Thyroid gland (tissue), 4 donors: ENCODE measurements around the gene TSPAN4. TPM values are rescaled to one million over a fixed set of nuclear protein-coding genes. Genes with fewer than 3 reads are reported as not detected.

Source experiments
- DNase-seq, 2 donors: peaks; one replicate each; pipeline ENCODE4 v3.0.0-alpha.2; 2019
- H3K27ac ChIP-seq, 3 donors: fragments of 200-600 bp; sonication (generic); 1 replicate in 2 of 3; 2 replicates in 1 of 3; pipeline ENCODE4 v1.5.1; 2016 to 2019; ENCODE audit warnings: mild to moderate bottlenecking in 1 of 3, moderate library complexity in 1 of 3
- H3K27me3 ChIP-seq: fragments of 200-600 bp; sonication (generic); one replicate; pipeline ENCODE4 v1.5.1; 2019
- H3K36me3 ChIP-seq, 2 donors: fragments of 200-600 bp; sonication (generic); one replicate each; pipeline ENCODE4 v1.5.1; 2016 to 2019
- H3K4me1 ChIP-seq, 2 donors: fragments of 200-600 bp; sonication (generic); one replicate each; pipeline ENCODE4 v1.5.1; 2017 to 2019
- H3K4me3 ChIP-seq, 3 donors: fragments of 200-600 bp; sonication (generic); replicated peaks in 1 of 3; 1 replicate in 2 of 3; 2 replicates in 1 of 3; pipeline ENCODE4 v1.5.1; 2016; ENCODE audit warnings: mild to moderate bottlenecking in 1 of 3
- H3K9me3 ChIP-seq: fragments of 200-600 bp; sonication (generic); one replicate; pipeline ENCODE4 v1.5.1; 2017
- CTCF ChIP-seq, 6 experiments: fragments of 200-600 bp in 3 of 6; fragments of 450-650 bp in 3 of 6; sonication (generic) in 3 of 6; IDR thresholded peaks; one replicate each; pipeline ENCODE4 v1.5.1; 2016 to 2019; ENCODE audit warnings: antibody characterized with exemption in 6 of 6, mild to moderate bottlenecking in 2 of 6, inconsistent platforms in 1 of 6, moderate library complexity in 1 of 6
- POLR2A ChIP-seq, 2 donors: fragments of 450-650 bp; IDR thresholded peaks; one replicate each; pipeline ENCODE4 v1.6.1; 2017; ENCODE audit warnings: antibody characterized with exemption in 2 of 2, mild to moderate bottlenecking in 2 of 2, moderate library complexity in 1 of 2
- WGBS, 2 donors: methylation state at CpG; one replicate each; pipeline ENCODE4 v1.1.5; 2017; 5-methylcytosine and 5-hydroxymethylcytosine counted together
- intact Hi-C: fragments of 100-400 bp; cut with DNase I; formaldehyde crosslinking; loops from one replicate; pipeline ENCODE4 v1.15.1; 2023
- total RNA-seq, 4 donors: library from RNA; depleted of rRNA; stranded (reverse); fragments of >200 nt; gene quantifications; one replicate each; pipeline ENCODE4 v1.2.3, GENCODE V29; 2016

Gene TSPAN4
- total RNA-seq, 4 donors from 2014 or later, result 86.1 to 127 (median 107) TPM

GRCh38 chr11:909406-909805, 66.8 kb downstream of the TSPAN4 start:
- peaks cover 2% of the 10 kb centered on the region in 2 donors for H3K36me3 ChIP-seq
- DNase-seq, result no peak
- H3K4me3 ChIP-seq, result peak overlapping the region in 1 of 3 donors; percentile 89
- TF ChIP-seq POLR2A (IDR thresholded peaks at IDR 0.05) (no peak), CTCF (IDR thresholded peaks at IDR 0.05) (no peak)
- intact Hi-C loops, result no loop called here
- H3K27me3 ChIP-seq, result no peaks in the 10 kb centered on the region
- no peaks in the 10 kb centered on the region for H3K9me3 ChIP-seq
- H3K27ac ChIP-seq, result no peak overlapping the region
- peaks cover 13 to 16% of the 10 kb centered on the region in 2 donors for H3K4me1 ChIP-seq
- 85 to 88% methylated on average over 11 of the region's 11 CpGs for WGBS, 2 donors

DNA sequence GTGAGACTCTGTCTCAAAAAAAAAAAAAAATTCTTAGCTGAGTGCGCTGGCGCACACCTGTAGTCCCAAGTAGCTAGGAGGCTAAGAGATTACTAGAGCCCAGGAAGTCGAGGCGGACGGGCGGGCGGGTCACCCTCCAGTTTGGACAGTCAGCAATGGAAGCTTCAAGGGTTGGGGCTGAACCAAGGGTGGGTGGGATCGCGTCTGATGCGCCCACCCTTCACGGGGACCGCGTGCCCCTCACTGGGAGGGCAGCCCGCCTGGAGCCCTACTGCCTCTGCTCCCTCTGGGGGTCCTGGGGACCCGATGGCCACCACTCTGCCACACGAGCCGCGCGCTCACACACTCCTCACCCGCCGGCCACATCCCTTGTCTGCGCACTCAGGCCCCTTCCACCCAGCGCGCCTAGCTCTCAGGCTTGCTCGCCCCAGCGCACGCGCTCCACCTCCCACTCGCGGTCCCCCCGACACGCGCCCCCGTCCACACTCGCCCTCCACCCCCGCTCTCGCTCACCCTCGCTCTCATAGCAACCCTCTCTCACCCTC, 67.5 kb downstream of the TSPAN4 start:
- no peaks in the 10 kb centered on the region for H3K27me3 ChIP-seq
- no peak for TF ChIP-seq POLR2A (IDR thresholded peaks at IDR 0.05)
- no peak for TF ChIP-seq CTCF (IDR thresholded peaks at IDR 0.05)
- H3K36me3 ChIP-seq, result no peaks in the 10 kb centered on the region
- intact Hi-C loops, result loop anchor here (10.0 kb wide), 1 partner anchor 85 kb away; the partner anchor contains the start of gene CRACR2B
- H3K4me1 ChIP-seq, result peaks cover 13 to 16% of the 10 kb centered on the region in 2 donors
- peak overlapping the region; percentile 80 to 95 (median 89) for H3K4me3 ChIP-seq
- WGBS, 2 donors, result 2 to 4% methylated on average over 34 to 38 of the region's 38 CpGs
- H3K9me3 ChIP-seq, result no peaks in the 10 kb centered on the region
- peak in 1 of 2 donors; percentile 22 for DNase-seq
- no peak overlapping the region for H3K27ac ChIP-seq

- no peaks in the 10 kb centered on the region for H3K36me3 ChIP-seq
- intact Hi-C loops, result loop anchor here (10.0 kb wide), 1 partner anchor 86 kb away; the partner anchor contains the start of gene CRACR2B
- no CpG with 5 or more reads among the region's 59 CpGs for WGBS, 2 donors
- H3K4me3 ChIP-seq, result peak within 1 kb of the TSS; percentile 80 to 95 (median 89)
- no peaks in the 10 kb centered on the region for H3K27me3 ChIP-seq
- peaks cover 13 to 16% of the 10 kb centered on the region in 2 donors for H3K4me1 ChIP-seq
- peak; percentile 85 to 89 for DNase-seq
- peak within 1 kb of the TSS; percentile 78 to 86 (median 85) for H3K27ac ChIP-seq
- peak in 2 of 6 experiments; percentile 3 to 20 for TF ChIP-seq CTCF (IDR thresholded peaks at IDR 0.05)
- peak in 1 of 2 donors; percentile 55 for TF ChIP-seq POLR2A (IDR thresholded peaks at IDR 0.05)
- H3K9me3 ChIP-seq, result no peaks in the 10 kb centered on the region
These were observed 68.0 kb downstream of the TSPAN4 start, which contains the start of gene CHID1 for GRCh38 chr11:910589-911030. CHID1 (minus strand) TSS chr11:910810; CDS start chr11:904816, 5,994 bp downstream.

DNA sequence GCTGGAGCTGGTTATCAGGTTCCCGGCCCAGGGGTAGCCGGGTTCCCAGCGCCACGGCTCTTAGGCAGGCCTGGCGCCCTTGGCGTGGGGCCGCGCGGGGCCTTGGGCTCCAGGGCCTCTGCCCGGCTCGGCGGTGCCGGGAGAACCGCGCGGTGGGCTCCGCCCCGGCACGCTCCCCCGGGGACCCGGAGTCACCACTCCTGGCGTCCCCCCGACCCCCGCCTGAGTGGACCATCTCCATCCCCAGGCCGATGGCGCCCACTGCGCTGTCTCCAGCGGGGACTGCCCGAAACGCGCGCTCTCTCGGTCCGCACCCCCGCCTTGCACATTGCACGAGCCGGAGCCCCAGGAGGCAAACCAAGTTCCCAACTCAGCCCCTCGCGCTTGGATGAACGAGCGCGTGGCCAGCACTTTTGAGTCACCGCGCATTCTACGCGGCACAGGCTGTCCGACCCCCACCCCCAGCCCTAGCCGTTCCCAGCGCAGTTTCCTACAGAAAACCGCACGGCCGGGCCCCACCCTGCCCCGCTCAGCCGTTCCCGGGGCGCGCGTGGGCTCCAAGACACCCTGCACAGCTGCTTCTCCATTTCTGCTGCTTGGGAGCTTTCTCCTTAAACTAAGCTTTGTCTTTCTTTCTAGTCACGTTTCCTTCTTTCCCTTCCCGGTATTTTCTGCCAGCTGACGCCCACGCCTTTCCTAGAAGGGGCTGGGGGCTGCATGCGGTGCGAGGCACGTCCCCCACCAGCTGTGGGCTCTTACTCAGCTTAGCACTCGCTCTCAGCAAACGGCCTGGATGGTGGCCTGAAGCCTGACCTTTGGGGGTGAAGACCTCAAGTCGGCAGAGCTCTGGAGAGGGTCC, 68.6 kb downstream of the TSPAN4 start:
- peak overlapping the region; percentile 69 to 89 (median 80) for H3K4me3 ChIP-seq
- H3K9me3 ChIP-seq, result no peaks in the 10 kb centered on the region
- DNase-seq, result peak; percentile 48 to 63
- 6 to 11% methylated on average over 29 to 30 of the region's 68 CpGs for WGBS, 2 donors
- H3K27me3 ChIP-seq, result no peaks in the 10 kb centered on the region
- intact Hi-C loops, result loop anchor here (10.0 kb wide), 1 partner anchor 86 kb away; the partner anchor contains the start of gene CRACR2B
- H3K27ac ChIP-seq, result peak overlapping the region; percentile 78 to 86 (median 85)
- TF ChIP-seq POLR2A (IDR thresholded peaks at IDR 0.05) (peak in 1 of 2 donors; percentile 48), CTCF (IDR thresholded peaks at IDR 0.05) (no peak)
- H3K4me1 ChIP-seq, result peaks cover 13 to 16% of the 10 kb centered on the region in 2 donors
- H3K36me3 ChIP-seq, result no peaks in the 10 kb centered on the region
